Activated T-helper 2 cell treated with anti-CD3 and anti-CD28 coated beads, Interferon-gamma antibody, Interleukin-2, Interleukin-4, amounts not matched to agents 10 μg/mL and 5 μg/mL and 100 μg/mL, durations not matched to agents 14 hours and 24 hours and 36 hours (primary cell): ENCODE results near the gene ARFGAP2. TPM values are rescaled to one million over a fixed set of nuclear protein-coding genes. Genes with fewer than 3 reads are reported as not detected.

Experiments used
- DNase-seq: peaks from one replicate; pipeline ENCODE4 v3.0.0; 2021; ENCODE audit warnings: low spot score
- H3K27ac Mint-ChIP-seq: one replicate; pipeline ENCODE4 v1.8.0; 2021; ENCODE audit warnings: mixed read lengths
- H3K27me3 Mint-ChIP-seq: one replicate; pipeline ENCODE4 v1.8.0; 2021; ENCODE audit warnings: low read depth, mixed read lengths
- H3K36me3 Mint-ChIP-seq: one replicate; pipeline ENCODE4 v1.8.0; 2021; ENCODE audit warnings: low read depth, mixed read lengths
- H3K4me1 Mint-ChIP-seq: one replicate; pipeline ENCODE4 v1.8.0; 2021; ENCODE audit warnings: low read depth, mixed read lengths
- H3K4me3 Mint-ChIP-seq: one replicate; pipeline ENCODE4 v1.8.0; 2021; ENCODE audit warnings: low read depth, mild to moderate bottlenecking, moderate library complexity, mixed read lengths
- H3K9me3 Mint-ChIP-seq: one replicate; pipeline ENCODE4 v1.8.0; 2021; ENCODE audit warnings: mixed read lengths
- intact Hi-C: fragments of 100-400 bp; cut with micrococcal nuclease; formaldehyde crosslinking; loops from one replicate; pipeline ENCODE4 v1.15.1; 2023
- total RNA-seq: library from RNA; stranded (reverse); gene quantifications from 2 replicates; pipeline ENCODE4 v1.2.3, GENCODE V29; 2022

The ARFGAP2 gene
- total RNA-seq, 1 donor from 2014 or later: 98.6 TPM

- no peaks in the 10 kb centered on the region for H3K4me1 Mint-ChIP-seq
- no peaks in the 10 kb centered on the region for H3K27me3 Mint-ChIP-seq
- no peak overlapping the region for H3K27ac Mint-ChIP-seq
- peak; percentile 31 for DNase-seq
- H3K4me3 Mint-ChIP-seq: no peak overlapping the region
- H3K9me3 Mint-ChIP-seq: no peaks in the 10 kb centered on the region
- H3K36me3 Mint-ChIP-seq: peaks cover 23% of the 10 kb centered on the region
- intact Hi-C loops: no loop called here
Observed at GRCh38 chr11:47161134-47161854, 15.4 kb downstream of the ARFGAP2 start.

- intact Hi-C loops: no loop called here
- H3K36me3 Mint-ChIP-seq: peaks cover 19% of the 10 kb centered on the region
- H3K9me3 Mint-ChIP-seq: no peaks in the 10 kb centered on the region
- H3K27ac Mint-ChIP-seq: no peak overlapping the region
- no peaks in the 10 kb centered on the region for H3K27me3 Mint-ChIP-seq
- DNase-seq: no peak
- no peak overlapping the region for H3K4me3 Mint-ChIP-seq
- no peaks in the 10 kb centered on the region for H3K4me1 Mint-ChIP-seq
Observed at GRCh38 chr11:47160753-47161133, 15.9 kb downstream of the ARFGAP2 start.

DNA sequence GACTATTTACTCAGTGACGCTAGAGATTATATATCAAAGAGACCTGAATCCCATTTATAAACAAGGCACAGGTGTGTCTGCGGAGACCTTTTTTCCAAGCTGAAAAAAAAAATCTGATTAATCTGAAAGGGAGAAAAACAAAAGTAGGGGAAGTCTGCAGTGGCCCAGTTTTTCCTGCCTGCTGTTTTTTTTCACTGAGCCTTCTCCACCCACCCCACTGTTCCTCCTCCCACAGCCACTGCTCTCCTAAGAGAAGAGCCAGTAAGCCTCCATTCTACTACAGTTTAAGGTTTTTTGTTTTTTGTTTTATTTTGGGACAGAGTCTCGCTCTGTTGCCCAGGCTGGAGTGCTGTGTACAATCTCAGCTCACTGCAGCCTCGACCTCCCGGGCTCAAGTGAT lies 18.4 kb downstream of the ARFGAP2 start:
- Mint-ChIP-seq H3K9me3 (no peaks in the 10 kb centered on the region), H3K27ac (no peak overlapping the region), H3K27me3 (no peaks in the 10 kb centered on the region), H3K4me3 (no peak overlapping the region), H3K36me3 (no peaks in the 10 kb centered on the region), H3K4me1 (peaks cover 16% of the 10 kb centered on the region)
- DNase-seq: no peak
- intact Hi-C loops: no loop called here

DNA sequence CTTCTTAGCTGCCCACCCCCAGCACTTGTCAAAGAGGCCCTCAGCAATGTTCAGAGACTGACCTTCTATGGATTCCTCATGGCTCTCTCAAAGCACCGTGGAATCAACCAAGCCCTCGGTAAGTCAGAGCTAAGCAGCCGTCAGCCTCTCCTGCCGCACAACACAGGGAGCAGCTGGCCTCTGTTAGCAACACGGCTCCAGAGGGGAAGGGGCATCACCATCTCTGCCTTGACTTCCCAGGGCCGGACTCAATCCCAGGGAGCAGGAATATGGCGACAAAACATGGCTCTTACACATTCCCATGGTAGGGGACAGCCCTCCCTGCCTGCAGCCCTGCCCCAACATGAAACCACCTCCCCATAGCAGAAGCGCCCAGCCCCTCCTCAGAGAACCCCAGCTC lies 18.9 kb downstream of the ARFGAP2 start:
- no peak overlapping the region for H3K4me3 Mint-ChIP-seq
- no peak for DNase-seq
- no peaks in the 10 kb centered on the region for H3K9me3 Mint-ChIP-seq
- no peaks in the 10 kb centered on the region for H3K36me3 Mint-ChIP-seq
- H3K27me3 Mint-ChIP-seq: no peaks in the 10 kb centered on the region
- intact Hi-C loops: no loop called here
- H3K4me1 Mint-ChIP-seq: peaks cover 18% of the 10 kb centered on the region
- no peak overlapping the region for H3K27ac Mint-ChIP-seq

GRCh38 chr11:47156951-47157350 lies 19.7 kb downstream of the ARFGAP2 start:
- intact Hi-C loops: no loop called here
- Mint-ChIP-seq H3K36me3 (no peaks in the 10 kb centered on the region), H3K27me3 (no peaks in the 10 kb centered on the region), H3K9me3 (no peaks in the 10 kb centered on the region), H3K4me3 (no peak overlapping the region), H3K27ac (no peak overlapping the region), H3K4me1 (peaks cover 18% of the 10 kb centered on the region)
- DNase-seq: no peak

DNA sequence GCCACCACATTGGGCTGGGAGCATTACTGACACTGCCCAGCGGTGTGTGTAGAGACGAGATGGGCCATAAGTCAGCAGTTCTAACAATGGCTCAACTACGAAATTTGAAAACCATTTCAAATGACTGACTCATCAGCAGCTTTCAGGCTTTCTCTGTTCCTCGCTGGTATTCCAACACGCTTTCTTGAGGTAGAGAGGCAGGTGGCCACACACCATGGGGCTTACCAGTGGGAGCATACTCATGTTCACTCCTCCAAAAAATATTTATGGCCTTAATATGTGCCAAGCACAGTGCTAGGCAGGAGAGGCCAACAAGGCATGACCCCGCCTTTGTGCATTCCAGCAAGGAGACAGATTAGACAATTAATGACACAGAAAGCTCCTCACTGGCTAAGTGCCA lies 20.3 kb downstream of the ARFGAP2 start:
- DNase-seq: no peak
- Mint-ChIP-seq H3K27me3 (no peaks in the 10 kb centered on the region), H3K9me3 (no peaks in the 10 kb centered on the region), H3K27ac (no peak overlapping the region), H3K4me3 (no peak overlapping the region), H3K4me1 (peaks cover 18% of the 10 kb centered on the region), H3K36me3 (no peaks in the 10 kb centered on the region)
- intact Hi-C loops: no loop called here

DNA sequence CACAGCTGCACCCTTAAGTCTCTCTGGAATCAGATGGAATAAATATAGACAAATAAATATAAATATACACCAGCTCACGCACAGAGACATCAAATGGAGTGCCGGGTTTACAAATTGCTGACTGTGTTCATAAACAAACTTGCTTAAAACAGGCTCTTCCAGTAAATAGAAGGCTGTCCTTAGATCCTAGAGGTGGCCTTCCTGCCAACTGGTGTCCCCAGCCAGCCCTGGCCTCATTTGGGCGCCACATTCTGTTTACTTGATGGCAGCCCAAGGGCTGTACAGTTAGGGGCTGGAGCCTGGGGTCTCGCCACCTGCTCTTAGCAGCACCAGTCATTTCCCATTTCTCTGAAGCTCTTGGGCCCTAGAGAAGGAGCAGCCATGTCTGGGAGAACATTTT lies 20.8 kb downstream of the ARFGAP2 start:
- no peaks in the 10 kb centered on the region for H3K9me3 Mint-ChIP-seq
- H3K4me3 Mint-ChIP-seq: no peak overlapping the region
- no peaks in the 10 kb centered on the region for H3K27me3 Mint-ChIP-seq
- no peak overlapping the region for H3K27ac Mint-ChIP-seq
- no peak for DNase-seq
- H3K4me1 Mint-ChIP-seq: peaks cover 18% of the 10 kb centered on the region
- intact Hi-C loops: no loop called here
- no peaks in the 10 kb centered on the region for H3K36me3 Mint-ChIP-seq

GRCh38 chr11:47154616-47155570 lies 21.8 kb downstream of the ARFGAP2 start:
- no peak for DNase-seq
- H3K27me3 Mint-ChIP-seq: no peaks in the 10 kb centered on the region
- intact Hi-C loops: no loop called here
- peaks cover 18% of the 10 kb centered on the region for H3K4me1 Mint-ChIP-seq
- H3K4me3 Mint-ChIP-seq: peak overlapping the region; percentile 5
- no peaks in the 10 kb centered on the region for H3K9me3 Mint-ChIP-seq
- no peaks in the 10 kb centered on the region for H3K36me3 Mint-ChIP-seq
- peak overlapping the region; percentile 20 for H3K27ac Mint-ChIP-seq

- Mint-ChIP-seq H3K27me3 (no peaks in the 10 kb centered on the region), H3K9me3 (no peaks in the 10 kb centered on the region), H3K27ac (no peak overlapping the region), H3K4me3 (no peak overlapping the region), H3K36me3 (no peaks in the 10 kb centered on the region), H3K4me1 (peaks cover 18% of the 10 kb centered on the region)
- intact Hi-C loops: loop anchor here (1.0 kb wide), 1 partner anchor 264 kb away; no protein-coding TSS in a partner anchor
- DNase-seq: peak; percentile 40
Observed at GRCh38 chr11:47152953-47153950, 23.4 kb downstream of the ARFGAP2 start.

- H3K4me3 Mint-ChIP-seq: no peak overlapping the region
- no peaks in the 10 kb centered on the region for H3K27me3 Mint-ChIP-seq
- intact Hi-C loops: no loop called here
- DNase-seq: no peak
- no peak overlapping the region for H3K27ac Mint-ChIP-seq
- peaks cover 18% of the 10 kb centered on the region for H3K4me1 Mint-ChIP-seq
- H3K9me3 Mint-ChIP-seq: no peaks in the 10 kb centered on the region
- H3K36me3 Mint-ChIP-seq: no peaks in the 10 kb centered on the region
Observed at GRCh38 chr11:47152126-47152952, 24.3 kb downstream of the ARFGAP2 start.

DNA sequence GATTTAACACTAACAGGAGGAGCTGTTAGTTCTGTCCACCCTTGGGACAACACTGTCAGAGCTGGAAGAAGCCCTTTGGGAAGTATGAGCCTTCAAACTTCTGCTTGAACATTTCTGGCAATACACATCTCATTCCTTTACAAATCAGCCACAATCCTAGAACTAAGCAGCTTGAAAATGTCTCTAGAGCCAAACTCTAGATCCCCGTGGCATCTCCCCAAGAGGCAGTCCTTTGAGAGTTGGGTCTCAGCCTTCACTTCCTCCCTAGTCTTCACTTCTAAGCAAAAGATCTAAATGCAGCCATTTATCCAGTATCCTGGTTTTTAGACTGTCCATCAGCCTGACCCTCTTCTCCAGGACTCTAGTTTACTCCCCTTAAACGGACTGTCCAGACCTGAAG lies 26.9 kb downstream of the ARFGAP2 start:
- no peak overlapping the region for H3K27ac Mint-ChIP-seq
- H3K4me3 Mint-ChIP-seq: no peak overlapping the region
- intact Hi-C loops: no loop called here
- DNase-seq: no peak
- H3K9me3 Mint-ChIP-seq: no peaks in the 10 kb centered on the region
- H3K4me1 Mint-ChIP-seq: peaks cover 10% of the 10 kb centered on the region
- H3K36me3 Mint-ChIP-seq: no peaks in the 10 kb centered on the region
- no peaks in the 10 kb centered on the region for H3K27me3 Mint-ChIP-seq
